Measurements from ENCODE around the gene SLC35A2.

GRCh38 chrX:48909703-48910294, 1.6 kb downstream of the SLC35A2 start:
- no peak for TF ChIP-seq POLR2A (IDR thresholded peaks at IDR 0.05)
- TF ChIP-seq CTCF (IDR thresholded peaks at IDR 0.05), result no peak
